ENCODE results near the gene STYXL2.

STYXL2 gene

GRCh38 chr1:167084757-167085156 is 9.1 kb upstream of the STYXL2 start:
- no peak for DNase-seq (ENCODE audit: low spot score)
- no peak for TF ChIP-seq CTCF (IDR thresholded peaks at IDR 0.05; ENCODE audit: extremely low read depth, insufficient read depth, missing control alignments)
- in situ Hi-C loops (cut with MboI; ENCODE audit: low pct_unique_long_range_greater_than_20kb, low sequenced_read_pairs, unreplicated experiment): no loop called here

GRCh38 chr1:167086033-167086432 is 7.8 kb upstream of the STYXL2 start:
- no peak for TF ChIP-seq CTCF (IDR thresholded peaks at IDR 0.05; ENCODE audit: extremely low read depth, insufficient read depth, missing control alignments)
- in situ Hi-C loops (cut with MboI; ENCODE audit: low pct_unique_long_range_greater_than_20kb, low sequenced_read_pairs, unreplicated experiment): no loop called here
- DNase-seq (ENCODE audit: low spot score): no peak

- in situ Hi-C loops (cut with MboI; ENCODE audit: low pct_unique_long_range_greater_than_20kb, low sequenced_read_pairs, unreplicated experiment): no loop called here
Measured at GRCh38 chr1:167086768-167087167, 7.1 kb upstream of the STYXL2 start.

GRCh38 chr1:167088746-167089417 is 5.0 kb upstream of the STYXL2 start:
- TF ChIP-seq CTCF (IDR thresholded peaks at IDR 0.05; ENCODE audit: extremely low read depth, insufficient read depth, missing control alignments): no peak
- in situ Hi-C loops (cut with MboI; ENCODE audit: low pct_unique_long_range_greater_than_20kb, low sequenced_read_pairs, unreplicated experiment): no loop called here

More at GRCh38 chr1:167086768-167087167, 7.1 kb upstream of the STYXL2 start:
- no peak for DNase-seq (ENCODE audit: low spot score)
- TF ChIP-seq CTCF (IDR thresholded peaks at IDR 0.05; ENCODE audit: extremely low read depth, insufficient read depth, missing control alignments): no peak

GRCh38 chr1:167089939-167090313 is 3.9 kb upstream of the STYXL2 start:
- no peak for TF ChIP-seq CTCF (IDR thresholded peaks at IDR 0.05; ENCODE audit: extremely low read depth, insufficient read depth, missing control alignments)
- no peak for DNase-seq (ENCODE audit: low spot score)
- in situ Hi-C loops (cut with MboI; ENCODE audit: low pct_unique_long_range_greater_than_20kb, low sequenced_read_pairs, unreplicated experiment): no loop called here

More at GRCh38 chr1:167088746-167089417, 5.0 kb upstream of the STYXL2 start:
- DNase-seq (ENCODE audit: low spot score): no peak

- DNase-seq (ENCODE audit: low spot score): peak; percentile 33
- in situ Hi-C loops (cut with MboI; ENCODE audit: low pct_unique_long_range_greater_than_20kb, low sequenced_read_pairs, unreplicated experiment): no loop called here
- TF ChIP-seq CTCF (IDR thresholded peaks at IDR 0.05; ENCODE audit: extremely low read depth, insufficient read depth, missing control alignments): no peak
Measured at GRCh38 chr1:167090314-167090942, 3.4 kb upstream of the STYXL2 start, which contains the start of gene GPA33. Gene GPA33, minus strand, starts transcription at chr1:167090377. Its CDS starts 90 bp downstream, at chr1:167090287.

Measured in GM13977 (cell line).